SK-N-SH (cell line): Measurements from ENCODE around the gene AHCYL2.

ENCODE experiments used
- CHD2 ChIP-seq: fragments of 150-350 bp; IDR thresholded peaks from 2 replicates; pipeline ENCODE4 v1.6.1; 2018; ENCODE audit warnings: low read length; ENCODE audit not compliant: partially characterized antibody
- CTCF ChIP-seq: fragments of 200-600 bp; sonication (generic); IDR thresholded peaks from 2 replicates; pipeline ENCODE4 v1.6.1; 2017; ENCODE audit warnings: antibody characterized with exemption, mild to moderate bottlenecking, moderate library complexity
- FOXJ3 ChIP-seq: sonication (generic); formaldehyde crosslinking; IDR thresholded peaks from 2 replicates; pipeline ENCODE4 v1.5.1; 2020; ENCODE audit warnings: mild to moderate bottlenecking, missing genetic modification reagents
- GATA2 ChIP-seq: sonication (generic); formaldehyde crosslinking; IDR thresholded peaks from 2 replicates; pipeline ENCODE4 v1.5.0; 2020; ENCODE audit warnings: mild to moderate bottlenecking, missing genetic modification reagents
- JUND ChIP-seq: IDR thresholded peaks from 2 replicates; pipeline ENCODE4 v1.4.0; 2012
- POLR2AphosphoS5 ChIP-seq: IDR thresholded peaks from 2 replicates; pipeline ENCODE4 v1.6.1; 2012; ENCODE audit warnings: low read depth, low read length
- RAD21 ChIP-seq: IDR thresholded peaks from 2 replicates; pipeline ENCODE4 v1.6.1; 2012; ENCODE audit warnings: mild to moderate bottlenecking, low read length
- RCOR1 ChIP-seq: fragments of 150-350 bp; IDR thresholded peaks from 2 replicates; pipeline ENCODE4 v1.6.1; 2017; ENCODE audit warnings: antibody characterized with exemption, low read length
- REST ChIP-seq: IDR thresholded peaks from 2 replicates; pipeline ENCODE4 v1.6.1; 2012; ENCODE audit warnings: mild to moderate bottlenecking, low read depth, low read length, moderate library complexity

GRCh38 chr7:129205126-129205818 lies 19.6 kb upstream of the AHCYL2 start:
- no peak for TF ChIP-seq FOXJ3 (CRISPR knock-in tag)
- no peak for TF ChIP-seq REST
- TF ChIP-seq POLR2AphosphoS5: no peak
- no peak for TF ChIP-seq CTCF
- TF ChIP-seq RCOR1: no peak
- no peak for TF ChIP-seq CHD2
- no peak for TF ChIP-seq RAD21
- no peak for TF ChIP-seq GATA2 (CRISPR knock-in tag)
- TF ChIP-seq JUND: no peak
